ENCODE data around the gene SAP30BP.

DNA sequence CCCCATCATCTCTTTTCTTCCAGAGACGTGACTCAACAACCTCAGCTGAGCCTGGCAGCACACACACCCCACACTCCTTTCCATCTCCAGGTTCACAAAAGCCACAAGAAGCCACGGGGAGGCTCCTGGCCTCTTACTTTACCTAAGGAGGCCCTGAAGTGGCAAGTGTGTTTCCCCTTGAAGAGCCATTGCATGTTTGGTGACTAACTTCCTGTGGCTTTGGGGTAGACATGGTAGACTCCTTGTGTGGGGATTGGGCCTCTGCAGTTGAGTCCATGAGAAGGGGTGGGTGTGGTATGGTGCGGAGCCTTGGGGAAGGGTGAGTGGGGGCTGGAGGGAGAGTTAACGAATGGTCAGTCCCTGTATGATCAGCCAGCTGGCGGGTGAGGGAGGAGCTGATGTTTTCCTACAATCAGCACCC, 24.2 kb downstream of the SAP30BP start:
- TF ChIP-seq, protein P1, sequence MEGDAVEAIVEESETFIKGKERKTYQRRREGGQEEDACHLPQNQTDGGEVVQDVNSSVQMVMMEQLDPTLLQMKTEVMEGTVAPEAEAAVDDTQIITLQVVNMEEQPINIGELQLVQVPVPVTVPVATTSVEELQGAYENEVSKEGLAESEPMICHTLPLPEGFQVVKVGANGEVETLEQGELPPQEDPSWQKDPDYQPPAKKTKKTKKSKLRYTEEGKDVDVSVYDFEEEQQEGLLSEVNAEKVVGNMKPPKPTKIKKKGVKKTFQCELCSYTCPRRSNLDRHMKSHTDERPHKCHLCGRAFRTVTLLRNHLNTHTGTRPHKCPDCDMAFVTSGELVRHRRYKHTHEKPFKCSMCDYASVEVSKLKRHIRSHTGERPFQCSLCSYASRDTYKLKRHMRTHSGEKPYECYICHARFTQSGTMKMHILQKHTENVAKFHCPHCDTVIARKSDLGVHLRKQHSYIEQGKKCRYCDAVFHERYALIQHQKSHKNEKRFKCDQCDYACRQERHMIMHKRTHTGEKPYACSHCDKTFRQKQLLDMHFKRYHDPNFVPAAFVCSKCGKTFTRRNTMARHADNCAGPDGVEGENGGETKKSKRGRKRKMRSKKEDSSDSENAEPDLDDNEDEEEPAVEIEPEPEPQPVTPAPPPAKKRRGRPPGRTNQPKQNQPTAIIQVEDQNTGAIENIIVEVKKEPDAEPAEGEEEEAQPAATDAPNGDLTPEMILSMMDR (IDR thresholded peaks at IDR 0.05), result no peak
- TF ChIP-seq POLR2A (IDR thresholded peaks at IDR 0.05), result no peak

Measured in lower leg skin (tissue), 3 donors.